Parathyroid adenoma (tissue), 2 donors: ENCODE data around the gene KRTAP1-1.
"Not testable (repeated sequence)": the region's sequence is repeated elsewhere in the genome, so short reads cannot be mapped to it uniquely, and the experiment has no call there.

ENCODE experiments used
- H2AFZ ChIP-seq: fragments of 300-600 bp; sonication (generic); one replicate; pipeline ENCODE4 v1.7.0; 2017; ENCODE audit warnings: antibody characterized with exemption, mild to moderate bottlenecking
- H3K27ac ChIP-seq: fragments of 300-600 bp; sonication (generic); one replicate; pipeline ENCODE4 v1.7.0; 2017
- H3K27me3 ChIP-seq: fragments of 300-600 bp; sonication (generic); one replicate; pipeline ENCODE4 v1.7.0; 2017; ENCODE audit warnings: low read length; ENCODE audit not compliant: control insufficient read depth, insufficient read depth
- H3K36me3 ChIP-seq: fragments of 300-600 bp; sonication (generic); one replicate; pipeline ENCODE4 v1.7.0; 2017; ENCODE audit warnings: low read length; ENCODE audit not compliant: control insufficient read depth, insufficient read depth
- H3K4me1 ChIP-seq: fragments of 300-600 bp; sonication (generic); one replicate; pipeline ENCODE4 v1.7.0; 2017; ENCODE audit warnings: control low read depth
- H3K4me2 ChIP-seq: fragments of 300-600 bp; sonication (generic); one replicate; pipeline ENCODE4 v1.7.0; 2017; ENCODE audit warnings: low read length
- H3K4me3 ChIP-seq: fragments of 300-600 bp; sonication (generic); one replicate; pipeline ENCODE4 v1.7.0; 2017; ENCODE audit warnings: low read depth, low read length
- H3K79me2 ChIP-seq: fragments of 300-600 bp; sonication (generic); one replicate; pipeline ENCODE4 v1.7.0; 2017; ENCODE audit warnings: control low read depth
- H3K9ac ChIP-seq: fragments of 300-600 bp; sonication (generic); one replicate; pipeline ENCODE4 v1.7.0; 2017; ENCODE audit warnings: mild to moderate bottlenecking
- H3K9me3 ChIP-seq: fragments of 300-600 bp; sonication (generic); one replicate; pipeline ENCODE4 v1.7.0; 2017; ENCODE audit warnings: low read length; ENCODE audit not compliant: control insufficient read depth
- CTCF ChIP-seq: fragments of 300-600 bp; sonication (generic); IDR thresholded peaks from one replicate; pipeline ENCODE4 v1.7.0; 2017; ENCODE audit warnings: antibody characterized with exemption, mild to moderate bottlenecking
- donor health status: primary hyperparathyroidism.

The KRTAP1-1 gene

GRCh38 chr17:41065829-41066624 lies 24.8 kb upstream of the KRTAP1-1 start, which contains the start of gene KRTAP2-4:
KRTAP2-4 (minus strand) TSS chr17:41065879; CDS start chr17:41065845, 34 bp downstream.
- Histone ChIP-seq H3K27ac (no peak within 1 kb of the TSS), H3K27me3 (no peaks in the 10 kb centered on the region), H3K4me2 (no peak within 1 kb of the TSS), H3K9ac (no peak within 1 kb of the TSS), H2AFZ (no peak within 1 kb of the TSS), H3K36me3 (no peaks in the 10 kb centered on the region), H3K79me2 (no peaks in the 10 kb centered on the region), H3K4me1 (no peaks in the 10 kb centered on the region), H3K4me3 (no peak within 1 kb of the TSS), H3K9me3 (no peaks in the 10 kb centered on the region)
- TF ChIP-seq CTCF: no peak

- H3K4me1 ChIP-seq, H3K9ac ChIP-seq, H3K4me3 ChIP-seq, H3K36me3 ChIP-seq, H3K79me2 ChIP-seq, H2AFZ ChIP-seq, H3K9me3 ChIP-seq, H3K27ac ChIP-seq, H3K27me3 ChIP-seq, H3K4me2 ChIP-seq: not testable (repeated sequence)
Measured at GRCh38 chr17:41065016-41065689, 23.9 kb upstream of the KRTAP1-1 start.

- H3K79me2 ChIP-seq: no peaks in the 10 kb centered on the region
- no peak overlapping the region for H3K9ac ChIP-seq
- H3K27me3 ChIP-seq: no peaks in the 10 kb centered on the region
- no peak overlapping the region for H3K27ac ChIP-seq
- no peaks in the 10 kb centered on the region for H3K9me3 ChIP-seq
- H2AFZ ChIP-seq: no peak overlapping the region
- H3K4me2 ChIP-seq: no peak overlapping the region
- H3K4me3 ChIP-seq: no peak overlapping the region
- H3K4me1 ChIP-seq: no peaks in the 10 kb centered on the region
- TF ChIP-seq CTCF: no peak
- no peaks in the 10 kb centered on the region for H3K36me3 ChIP-seq
Measured at GRCh38 chr17:41064301-41064700, 23.1 kb upstream of the KRTAP1-1 start.

- Histone ChIP-seq H3K27me3 (no peaks in the 10 kb centered on the region), H2AFZ (no peak overlapping the region), H3K4me2 (no peak overlapping the region), H3K36me3 (no peaks in the 10 kb centered on the region), H3K9ac (no peak overlapping the region), H3K9me3 (no peaks in the 10 kb centered on the region), H3K4me1 (no peaks in the 10 kb centered on the region), H3K79me2 (no peaks in the 10 kb centered on the region), H3K27ac (no peak overlapping the region), H3K4me3 (no peak overlapping the region)
- TF ChIP-seq CTCF: no peak
Measured at GRCh38 chr17:41063449-41063848, 22.2 kb upstream of the KRTAP1-1 start.

GRCh38 chr17:41061964-41062363 lies 20.7 kb upstream of the KRTAP1-1 start:
- no peak overlapping the region for H3K27ac ChIP-seq
- no peaks in the 10 kb centered on the region for H3K36me3 ChIP-seq

More at GRCh38 chr17:41061964-41062363, 20.7 kb upstream of the KRTAP1-1 start:
- Histone ChIP-seq H3K4me1 (no peaks in the 10 kb centered on the region), H3K4me2 (no peak overlapping the region), H2AFZ (no peak overlapping the region), H3K9ac (no peak overlapping the region), H3K9me3 (no peaks in the 10 kb centered on the region), H3K79me2 (no peaks in the 10 kb centered on the region), H3K27me3 (no peaks in the 10 kb centered on the region), H3K4me3 (no peak overlapping the region)
- no peak for TF ChIP-seq CTCF
